Pulmonary artery endothelial cell (primary cell): Measurements from ENCODE around the gene AIMP1. TPM values are rescaled to one million over a fixed set of nuclear protein-coding genes. Genes with fewer than 3 reads are reported as not detected.
"Not testable (repeated sequence)": the region's sequence is repeated elsewhere in the genome, so short reads cannot be mapped to it uniquely, and the experiment has no call there.

Experiments
- DNase-seq: peaks from one replicate; pipeline ENCODE4 v3.0.0-alpha.2; 2011; ENCODE audit warnings: low read depth, low spot score
- total RNA-seq: library from RNA; depleted of rRNA; stranded (reverse); fragments of >200 nt; gene quantifications from 2 replicates; pipeline ENCODE4 v1.2.3, GENCODE V29; 2014

The AIMP1 gene
- total RNA-seq, 1 donor from 2014 or later: 22.6 TPM

- DNase-seq: no peak
Observed at GRCh38 chr4:106312377-106312776, 4.0 kb upstream of the AIMP1 start.

GRCh38 chr4:106312997-106313522, 3.3 kb upstream of the AIMP1 start:
- no peak for DNase-seq

- DNase-seq: no peak
Observed at GRCh38 chr4:106314960-106315359, 1.4 kb upstream of the AIMP1 start.

- no peak for DNase-seq
Observed at GRCh38 chr4:106315476-106315967, 828 bp upstream of the AIMP1 start.

- no peak for DNase-seq
Observed at GRCh38 chr4:106316773-106317409, 541 bp downstream of the AIMP1 start.

- no peak for DNase-seq
Observed at GRCh38 chr4:106317815-106318214, 1.5 kb downstream of the AIMP1 start.

GRCh38 chr4:106318511-106318910, 2.2 kb downstream of the AIMP1 start:
- no peak for DNase-seq

- no peak for DNase-seq
Observed at GRCh38 chr4:106320235-106320634, 3.9 kb downstream of the AIMP1 start.

- DNase-seq: not testable (repeated sequence)
Observed at GRCh38 chr4:106321168-106321567, 4.8 kb downstream of the AIMP1 start.

- DNase-seq: not testable (repeated sequence)
Observed at GRCh38 chr4:106321814-106322213, 5.5 kb downstream of the AIMP1 start.

GRCh38 chr4:106323119-106323518, 6.8 kb downstream of the AIMP1 start:
- no peak for DNase-seq

GRCh38 chr4:106325800-106326199, 9.4 kb downstream of the AIMP1 start:
- no peak for DNase-seq

GRCh38 chr4:106329041-106329618, 12.8 kb downstream of the AIMP1 start:
- no peak for DNase-seq

- no peak for DNase-seq
Observed at GRCh38 chr4:106333186-106333585, 16.8 kb downstream of the AIMP1 start.

- DNase-seq: no peak
Observed at GRCh38 chr4:106334741-106335470, 18.6 kb downstream of the AIMP1 start.

GRCh38 chr4:106336618-106337017, 20.3 kb downstream of the AIMP1 start:
- no peak for DNase-seq

- no peak for DNase-seq
Observed at GRCh38 chr4:106337916-106338315, 21.6 kb downstream of the AIMP1 start.

- no peak for DNase-seq
Observed at GRCh38 chr4:106338671-106339070, 22.3 kb downstream of the AIMP1 start.

GRCh38 chr4:106339431-106339830, 23.1 kb downstream of the AIMP1 start:
- no peak for DNase-seq

- no peak for DNase-seq
Observed at GRCh38 chr4:106340774-106341173, 24.4 kb downstream of the AIMP1 start.

GRCh38 chr4:106343865-106344646, 27.7 kb downstream of the AIMP1 start:
- DNase-seq: no peak

- DNase-seq: no peak
Observed at GRCh38 chr4:106344647-106344970, 28.3 kb downstream of the AIMP1 start.
